Measurements from ENCODE around the gene SMYD3. TPM values are rescaled to one million over a fixed set of nuclear protein-coding genes. Genes with fewer than 3 reads are reported as not detected.

The SMYD3 gene
- polyA plus RNA-seq, 3 donors, result 4.8 to 12.4 (median 7.1) TPM

GRCh38 chr1:246218686-246219085 lies 288.4 kb downstream of the SMYD3 start:
- WGBS, 3 donors, result 49 to 60% (median 60%) methylated on average over 2 of the region's 2 CpGs

DNA sequence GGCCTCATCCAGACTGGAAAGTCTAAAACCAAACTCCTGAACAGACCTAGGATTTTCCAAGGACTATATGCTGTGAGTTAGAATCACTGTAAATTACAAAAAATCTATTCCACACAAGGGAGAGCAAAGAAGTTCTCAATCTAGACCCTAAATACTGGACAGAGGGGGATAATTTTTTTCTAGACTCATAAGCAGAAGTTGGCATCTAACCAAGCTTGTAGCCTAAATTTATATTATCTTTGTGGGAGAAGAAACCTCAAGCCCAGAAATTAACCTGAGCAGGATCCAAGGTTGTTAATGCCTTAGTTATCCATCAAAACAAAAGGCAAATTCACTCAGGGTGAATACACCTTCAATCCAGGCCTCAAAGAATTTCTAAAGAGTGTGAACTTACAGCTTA lies 290.2 kb downstream of the SMYD3 start:
- no peak overlapping the region for H3K27ac ChIP-seq (ENCODE audit: low read depth, low read length)

More at GRCh38 chr1:246218686-246219085, 288.4 kb downstream of the SMYD3 start:
- H3K27ac ChIP-seq (ENCODE audit: low read depth, low read length), result no peak overlapping the region

DNA sequence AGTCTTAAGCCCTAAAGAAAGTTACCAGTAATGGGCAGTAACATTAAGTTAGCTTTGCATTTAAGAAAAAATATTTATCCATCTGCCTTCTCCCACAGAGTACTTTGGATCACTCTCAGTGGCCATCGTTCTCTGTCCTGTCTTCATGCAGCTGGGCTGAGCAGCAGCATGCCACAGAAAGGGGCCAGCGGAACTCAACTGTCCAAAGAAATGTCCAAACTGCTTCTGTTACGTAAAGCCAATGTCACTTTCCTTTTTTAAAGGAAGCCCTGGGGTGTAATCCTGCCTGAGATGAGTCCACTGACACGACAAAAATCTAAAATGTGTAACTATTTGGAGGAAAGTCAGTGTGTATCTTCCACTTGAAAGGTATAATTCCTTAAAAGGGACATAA lies 291.6 kb downstream of the SMYD3 start:
- 65 to 95% (median 71%) methylated on average over 4 of the region's 4 CpGs for WGBS, 3 donors
- H3K27ac ChIP-seq (ENCODE audit: low read depth, low read length), result no peak overlapping the region

DNA sequence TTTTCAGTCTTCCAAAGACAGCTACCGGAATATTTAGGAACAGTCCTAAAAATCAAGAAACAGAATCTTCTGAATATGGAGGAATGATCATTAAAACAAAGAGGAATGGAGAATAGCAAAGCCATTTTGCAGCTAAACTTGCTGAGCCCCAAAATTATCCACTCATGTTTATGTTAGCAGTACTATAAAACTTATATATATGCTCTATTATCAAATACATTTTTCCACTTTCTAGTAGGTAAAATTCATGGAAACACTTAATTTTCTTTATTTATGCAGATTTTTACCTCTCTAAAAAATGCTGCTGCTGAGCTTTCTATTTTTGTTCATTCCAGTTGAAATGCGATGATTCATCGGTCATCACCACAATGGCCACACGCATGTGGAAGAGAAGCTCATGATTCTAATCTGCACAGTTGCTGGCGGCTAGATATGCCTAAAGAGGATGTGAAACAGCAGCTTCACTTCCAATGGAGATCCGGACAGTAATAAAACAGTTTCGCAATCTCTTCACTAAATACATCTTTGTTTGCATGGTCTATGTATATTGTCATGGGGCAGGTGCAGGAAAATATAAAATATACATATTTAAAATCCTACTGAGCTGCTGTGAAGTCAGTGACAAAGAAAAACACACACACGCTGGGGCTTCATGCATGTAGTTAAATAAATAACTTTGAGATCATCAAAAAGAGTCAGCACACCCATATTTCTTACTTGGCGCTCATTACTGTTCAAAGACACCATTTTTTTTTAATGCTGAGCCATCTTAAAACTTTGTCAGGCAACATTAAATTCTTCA lies 292.2 kb downstream of the SMYD3 start:
- no peak overlapping the region for H3K27ac ChIP-seq (ENCODE audit: low read depth, low read length)

GRCh38 chr1:246213947-246214346 lies 293.1 kb downstream of the SMYD3 start:
- 96 to 100% (median 97%) methylated on average over 1 of the region's 1 CpG for whole genome bisulfite sequencing, 3 donors
- no peak overlapping the region for H3K27ac ChIP-seq (ENCODE audit: low read depth, low read length)

More for the DNA sequence above, 292.2 kb downstream of the SMYD3 start:
- WGBS, 3 donors, result 58 to 85% (median 58%) methylated on average over 9 of the region's 9 CpGs

- no peak overlapping the region for H3K27ac ChIP-seq (ENCODE audit: low read depth, low read length)
- WGBS, 3 donors, result 91 to 99% (median 91%) methylated on average over 3 of the region's 3 CpGs
Measured at GRCh38 chr1:246213502-246213901, 293.6 kb downstream of the SMYD3 start.

DNA sequence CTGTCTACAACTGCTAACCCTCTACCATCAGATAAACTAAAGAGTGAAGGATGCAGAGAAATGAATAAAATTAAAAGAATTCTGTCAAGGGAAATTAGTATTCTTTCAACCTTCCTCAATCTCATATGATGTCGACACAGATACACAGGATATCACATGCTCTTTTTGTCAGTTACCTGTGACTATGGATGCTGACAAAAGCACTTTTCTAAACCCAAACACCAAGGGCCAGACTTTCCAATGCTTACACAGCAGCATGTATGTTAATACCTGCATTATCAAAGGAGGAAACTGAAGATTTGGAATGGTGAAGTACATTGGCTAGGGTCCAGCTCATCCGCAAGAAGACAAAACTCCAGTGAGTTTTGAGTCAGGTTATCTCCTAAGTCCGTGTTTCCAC lies 294.0 kb downstream of the SMYD3 start:
- H3K27ac ChIP-seq (ENCODE audit: low read depth, low read length), result no peak overlapping the region
- WGBS, 3 donors, result 75 to 91% (median 80%) methylated on average over 3 of the region's 3 CpGs

DNA sequence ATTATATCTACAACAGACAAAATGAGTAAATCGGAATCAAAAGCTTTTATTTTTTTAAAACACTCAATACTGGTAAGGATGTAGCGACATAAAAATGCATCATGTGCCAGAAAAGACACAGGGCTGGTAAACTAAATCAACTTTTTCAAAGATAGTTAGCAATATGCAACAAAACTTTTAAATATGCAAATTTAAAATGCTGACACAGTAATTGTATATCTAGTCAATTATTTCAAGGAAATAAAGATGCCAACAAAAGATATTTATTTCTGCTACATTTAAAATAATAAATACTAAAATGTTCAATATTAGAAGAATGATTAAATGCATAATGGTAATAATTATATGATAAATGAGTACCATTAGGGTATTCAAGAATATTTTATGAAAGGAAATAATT lies 295.1 kb downstream of the SMYD3 start:
- no peak overlapping the region for H3K27ac ChIP-seq (ENCODE audit: low read depth, low read length)
- WGBS, 3 donors, result 95 to 99% (median 96%) methylated on average over 2 of the region's 2 CpGs

DNA sequence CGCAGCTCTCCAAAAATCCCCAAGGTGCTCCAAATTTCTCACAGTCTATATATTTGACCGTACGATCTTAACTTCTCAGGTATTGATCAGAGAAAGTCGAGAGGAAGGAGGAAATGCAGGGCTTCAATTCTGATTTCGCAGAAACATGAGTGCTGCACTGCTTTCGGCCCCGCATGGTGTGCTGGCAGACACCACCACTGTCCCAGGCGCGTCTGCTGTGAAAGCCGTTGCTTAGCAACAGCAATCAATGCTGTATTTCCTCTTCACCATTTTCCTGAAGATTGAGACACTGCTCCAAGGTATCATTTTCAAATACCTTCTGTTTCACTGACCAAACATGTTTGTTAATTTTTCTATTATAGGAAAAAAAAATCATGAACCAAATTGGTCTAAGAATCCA lies 296.3 kb downstream of the SMYD3 start:
- WGBS, 3 donors, result 64 to 86% (median 83%) methylated on average over 10 of the region's 10 CpGs
- H3K27ac ChIP-seq (ENCODE audit: low read depth, low read length), result no peak overlapping the region

DNA sequence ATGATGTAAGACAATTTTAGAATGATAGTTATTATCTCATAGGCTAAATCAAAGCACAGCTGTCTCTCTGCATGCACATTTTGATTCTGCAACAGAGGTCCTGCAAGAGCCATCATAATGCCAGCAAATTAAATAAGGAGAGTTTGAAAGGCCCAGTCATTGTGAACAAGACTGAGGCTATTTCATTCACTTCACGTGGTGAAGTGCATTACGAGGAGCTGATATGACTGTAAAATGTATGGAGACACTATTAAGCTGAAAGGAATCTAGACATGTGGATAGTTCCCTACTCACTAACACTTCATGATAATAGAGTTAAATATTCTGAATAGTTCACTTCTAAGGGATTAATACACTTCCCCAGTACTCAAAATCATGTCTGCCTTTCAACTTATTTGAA lies 299.0 kb downstream of the SMYD3 start:
- WGBS, 3 donors, result 87 to 90% (median 88%) methylated on average over 2 of the region's 2 CpGs

GRCh38 chr1:246203180-246203579 lies 303.9 kb downstream of the SMYD3 start:
- 97 to 99% (median 98%) methylated on average over 6 of the region's 6 CpGs for WGBS, 3 donors
- no peak overlapping the region for H3K27ac ChIP-seq (ENCODE audit: low read depth, low read length)

More for the DNA sequence above, 299.0 kb downstream of the SMYD3 start:
- H3K27ac ChIP-seq (ENCODE audit: low read depth, low read length), result no peak overlapping the region

GRCh38 chr1:246200738-246201137 lies 306.3 kb downstream of the SMYD3 start:
- WGBS, 3 donors, result 88 to 94% (median 93%) methylated on average over 4 of the region's 4 CpGs
- H3K27ac ChIP-seq (ENCODE audit: low read depth, low read length), result no peak overlapping the region

GRCh38 chr1:246200225-246200624 lies 306.9 kb downstream of the SMYD3 start:
- 87 to 91% (median 90%) methylated on average over 15 of the region's 15 CpGs for WGBS, 3 donors
- H3K27ac ChIP-seq (ENCODE audit: low read depth, low read length), result no peak overlapping the region

- WGBS, 3 donors, result 66 to 80% (median 72%) methylated on average over 4 of the region's 4 CpGs
- H3K27ac ChIP-seq (ENCODE audit: low read depth, low read length), result no peak overlapping the region
Measured at GRCh38 chr1:246199086-246199645, 307.9 kb downstream of the SMYD3 start.

DNA sequence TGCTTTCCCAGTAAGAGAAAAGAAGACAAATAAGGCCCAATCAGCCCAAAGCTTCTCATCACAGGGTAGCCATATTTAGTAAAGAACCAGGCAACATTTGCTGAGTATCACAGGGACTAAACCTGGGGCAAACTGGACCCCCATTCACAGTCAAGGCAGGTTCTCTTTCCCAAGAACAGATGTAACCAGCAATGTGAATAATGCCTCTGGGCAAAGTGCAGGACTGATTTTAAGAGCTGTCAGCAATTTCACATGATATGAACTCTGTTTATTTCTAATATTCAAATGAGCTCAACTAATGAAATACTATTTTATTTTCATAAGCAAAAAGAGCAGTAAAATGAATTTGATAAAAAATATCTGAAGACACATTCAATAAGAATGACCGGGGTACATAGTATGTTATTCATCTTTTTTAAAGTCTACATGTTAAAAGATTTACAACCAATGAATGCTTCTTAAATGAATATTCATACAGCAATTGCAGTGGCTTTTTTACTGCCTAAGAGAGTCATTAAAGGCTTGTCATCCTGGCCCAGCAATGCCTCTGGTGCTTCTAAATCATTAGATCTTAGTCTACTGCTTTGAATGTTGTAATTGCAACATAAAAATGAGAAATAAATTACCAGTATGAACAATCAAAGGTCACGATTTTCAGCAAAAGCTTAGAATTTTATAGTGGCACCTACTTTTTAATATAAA lies 308.8 kb downstream of the SMYD3 start:
- WGBS, 3 donors, result 86 to 91% (median 91%) methylated on average over 2 of the region's 2 CpGs
- H3K27ac ChIP-seq (ENCODE audit: low read depth, low read length), result no peak overlapping the region

GRCh38 chr1:246197076-246197475 lies 310.0 kb downstream of the SMYD3 start:
- 86 to 95% (median 94%) methylated on average over 9 of the region's 9 CpGs for WGBS, 3 donors
- H3K27ac ChIP-seq (ENCODE audit: low read depth, low read length), result no peak overlapping the region

DNA sequence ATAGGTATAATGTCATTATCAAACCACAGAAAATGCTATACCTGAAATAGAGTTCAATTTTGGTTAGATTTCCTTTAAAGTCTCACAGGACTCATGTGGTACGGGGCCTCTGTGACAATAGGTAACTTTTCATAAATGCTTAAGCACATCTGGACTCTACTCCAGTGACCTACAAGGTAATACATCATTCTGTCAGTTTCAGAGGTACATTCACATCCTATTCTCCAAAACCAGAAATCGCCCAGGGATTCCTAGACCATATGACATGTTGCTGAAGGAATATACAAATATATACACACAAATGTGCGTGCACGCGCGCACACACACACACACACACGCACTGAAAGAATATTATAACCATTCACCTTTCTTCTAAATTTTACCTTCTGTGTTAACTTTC lies 311.8 kb downstream of the SMYD3 start:
- no peak overlapping the region for H3K27ac ChIP-seq (ENCODE audit: low read depth, low read length)
- 95 to 97% (median 96%) methylated on average over 7 of the region's 7 CpGs for WGBS, 3 donors

- no peak overlapping the region for H3K27ac ChIP-seq (ENCODE audit: low read depth, low read length)
- 93 to 95% (median 93%) methylated on average over 12 of the region's 12 CpGs for WGBS, 3 donors
Measured at GRCh38 chr1:246193537-246193936, 313.5 kb downstream of the SMYD3 start.

GRCh38 chr1:246189126-246189525 lies 318.0 kb downstream of the SMYD3 start:
- no peak overlapping the region for H3K27ac ChIP-seq (ENCODE audit: low read depth, low read length)
- WGBS, 3 donors, result 96 to 98% (median 97%) methylated on average over 3 of the region's 3 CpGs

Measured in adipose tissue (tissue), 3 donors.